ENCODE measurements around the gene FOXJ3.

The FOXJ3 gene

GRCh38 chr1:42335050-42335808 is at the start of gene FOXJ3:
FOXJ3 (minus strand) TSS chr1:42335235; CDS start chr1:42311093, 24,142 bp downstream.
- peak; percentile 90 for DNase-seq

- DNase-seq: no peak
Observed at GRCh38 chr1:42381280-42381673, 46.2 kb upstream of the FOXJ3 start.

- no peak for DNase-seq
Observed at GRCh38 chr1:42380586-42381279, 45.7 kb upstream of the FOXJ3 start, which contains the start of gene RIMKLA. RIMKLA (plus strand) TSS chr1:42380792; CDS start chr1:42380935, 143 bp downstream.

DNA sequence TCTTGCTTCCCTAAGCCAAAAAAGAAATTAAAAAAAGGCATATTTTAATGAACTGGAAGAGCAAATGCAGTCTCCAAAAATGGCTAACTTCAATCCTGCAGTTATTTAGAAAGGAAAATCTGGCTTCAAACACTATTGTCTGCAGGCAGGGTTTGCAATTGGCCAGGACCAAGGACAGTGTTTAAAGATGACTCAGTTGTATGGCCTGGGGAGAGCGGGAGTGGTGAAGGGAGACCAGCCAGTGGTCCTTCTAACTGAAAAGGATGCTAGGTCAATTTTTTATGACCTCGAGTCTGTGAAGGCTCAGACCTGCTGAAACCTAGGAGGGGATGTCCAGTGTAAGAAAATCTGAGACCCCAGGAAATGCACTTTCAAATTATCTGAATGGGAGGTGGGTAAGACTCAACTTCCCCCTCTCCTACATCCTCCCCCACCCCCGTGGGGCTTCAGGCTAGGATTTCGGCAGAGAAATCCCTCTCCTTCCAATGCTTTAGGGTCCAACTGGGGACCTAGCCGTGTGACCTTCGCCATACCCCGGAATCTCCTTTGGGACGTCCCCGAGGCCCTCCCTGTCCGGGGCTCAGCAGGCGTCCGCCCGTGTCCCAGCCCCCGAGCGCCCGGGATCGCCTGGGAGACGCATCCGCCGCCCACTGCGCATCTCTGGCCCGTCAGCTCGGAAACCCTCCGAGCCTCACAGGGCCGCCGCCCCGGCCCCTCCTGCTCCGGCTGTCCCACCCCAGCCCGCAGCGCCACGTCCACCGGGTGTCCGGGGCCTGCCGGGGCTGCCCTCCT is 45.0 kb upstream of the FOXJ3 start:
- no peak for DNase-seq

DNA sequence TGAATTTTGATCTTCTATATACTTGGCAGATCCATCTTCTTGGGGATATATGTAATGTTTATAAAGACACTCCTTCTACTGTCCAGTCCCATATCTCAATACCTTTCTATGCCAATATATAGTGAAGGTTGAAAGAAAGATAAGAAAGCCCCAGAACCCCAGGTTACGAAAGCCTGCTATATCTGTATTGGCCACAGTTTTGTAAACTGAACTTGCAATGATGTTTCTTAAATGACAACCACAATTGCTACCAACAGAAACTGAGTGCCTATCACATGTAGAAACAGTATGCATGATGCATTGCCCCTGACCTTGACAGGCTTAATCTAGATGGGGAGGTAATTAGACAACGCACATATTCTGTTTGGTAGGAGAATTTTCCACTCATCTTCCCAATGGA is 37.8 kb upstream of the FOXJ3 start:
- DNase-seq: no peak

- no peak for DNase-seq
Observed at GRCh38 chr1:42370876-42371549, 36.0 kb upstream of the FOXJ3 start.

DNA sequence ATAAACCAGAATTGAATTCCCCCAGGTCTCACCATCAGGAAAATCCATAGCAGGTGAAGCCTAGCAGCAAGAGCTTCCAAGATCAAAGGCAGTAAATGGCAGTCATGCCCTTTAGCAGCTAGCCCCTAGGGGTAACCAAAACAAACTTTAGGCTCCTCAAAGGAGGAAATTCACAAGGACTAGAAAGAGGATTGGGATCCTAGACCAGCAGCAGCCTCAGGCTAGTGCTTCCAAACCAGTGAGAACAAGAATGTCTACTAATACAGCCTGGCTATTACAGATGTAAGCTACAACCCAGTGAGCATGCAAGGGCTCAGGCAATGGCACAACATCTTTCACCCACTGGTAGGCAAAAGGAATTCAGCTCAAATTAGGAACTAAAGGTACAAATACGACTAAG is 34.4 kb upstream of the FOXJ3 start:
- no peak for DNase-seq

DNA sequence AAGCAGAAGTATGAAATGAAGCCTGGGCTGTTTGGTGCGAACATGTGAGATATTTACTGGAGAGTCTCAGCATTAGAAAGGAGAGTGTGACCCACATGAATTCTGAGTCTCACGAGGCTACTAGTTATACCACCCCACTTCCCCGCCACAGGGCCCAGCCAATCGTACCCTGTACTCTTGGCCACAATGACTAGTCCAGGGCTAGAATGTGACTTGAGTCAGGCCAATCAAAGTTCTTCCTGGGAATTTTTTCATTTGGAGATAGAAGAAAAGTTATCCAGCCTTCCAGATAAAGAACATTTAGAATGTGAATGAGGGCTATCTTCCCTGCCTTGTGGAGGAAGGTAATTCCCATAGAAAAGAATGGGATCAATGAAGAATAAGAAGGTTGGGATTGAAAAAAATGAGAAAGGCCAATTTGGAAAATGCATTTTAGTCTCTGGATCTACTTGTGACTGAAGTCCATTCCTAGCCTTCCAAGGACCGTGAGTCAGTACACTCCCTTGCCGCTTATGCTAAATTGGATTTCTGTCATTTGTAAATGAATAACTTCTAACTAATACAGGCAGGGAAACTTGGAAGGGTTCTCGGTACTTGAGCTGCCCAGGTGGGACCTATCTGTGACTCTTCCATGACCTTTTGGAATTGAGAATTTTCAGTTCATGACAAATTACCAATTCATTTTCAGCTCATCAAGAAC is 33.2 kb upstream of the FOXJ3 start:
- DNase-seq: no peak

DNA sequence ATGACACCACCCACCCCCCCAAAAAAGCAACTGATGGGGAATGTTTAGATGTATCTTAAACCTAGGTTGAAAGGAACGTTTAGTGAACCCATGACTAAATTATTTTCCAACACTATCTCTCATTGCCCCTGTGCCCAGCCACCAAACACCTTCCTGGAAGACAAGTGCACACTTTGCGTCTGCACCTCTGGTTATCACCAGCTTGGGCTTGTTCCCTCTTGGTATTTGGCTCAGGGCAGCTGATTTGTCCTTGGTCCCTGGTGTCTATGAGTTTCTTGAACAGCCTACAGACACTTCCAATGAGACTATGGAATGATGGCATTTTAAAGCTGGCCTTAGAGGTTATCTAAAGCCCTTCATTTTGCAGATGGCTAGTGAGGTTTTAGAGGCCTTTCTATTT is 30.1 kb upstream of the FOXJ3 start:
- DNase-seq: no peak

GRCh38 chr1:42364542-42364941 is 29.5 kb upstream of the FOXJ3 start:
- no peak for DNase-seq

DNA sequence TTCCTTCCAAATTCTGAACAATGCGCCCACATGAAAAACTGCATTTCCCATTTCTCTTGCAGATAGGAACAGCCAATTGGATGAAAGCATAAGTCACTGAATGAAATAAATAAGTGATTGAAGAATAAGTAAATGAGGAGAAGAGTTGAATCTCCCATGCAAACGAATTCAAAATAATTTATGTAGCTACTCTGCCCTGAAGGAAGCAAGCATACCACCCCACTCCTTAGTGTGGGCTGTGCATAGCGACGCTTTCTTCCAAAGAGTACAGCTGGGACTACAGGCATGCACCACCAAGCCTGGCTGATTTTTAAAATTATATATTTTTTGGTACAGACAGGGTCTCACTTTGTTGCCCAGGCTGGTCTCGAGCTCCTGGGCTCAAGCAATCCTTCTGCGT is 29.1 kb upstream of the FOXJ3 start:
- DNase-seq: no peak

GRCh38 chr1:42359466-42359865 is 24.4 kb upstream of the FOXJ3 start:
- DNase-seq: no peak

- no peak for DNase-seq
Observed at GRCh38 chr1:42358791-42359190, 23.8 kb upstream of the FOXJ3 start.

DNA sequence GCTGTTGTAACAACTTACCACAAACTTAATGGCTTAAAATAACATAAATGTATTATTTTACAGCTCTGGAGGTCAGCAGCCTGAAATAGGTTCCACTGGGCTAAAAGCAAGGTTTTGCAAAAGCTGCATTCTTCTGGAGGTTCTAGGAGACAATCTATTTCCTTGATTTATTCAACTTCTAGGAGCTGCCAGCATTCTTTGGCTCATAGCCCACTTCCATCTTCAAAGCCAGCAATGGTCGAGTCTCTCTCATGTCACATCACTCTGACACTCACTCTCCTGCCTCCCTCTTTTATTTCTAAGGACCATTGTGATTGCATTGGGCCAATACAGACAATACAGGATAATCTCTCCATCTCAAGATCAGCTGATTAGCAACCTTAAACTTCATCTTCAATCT is 15.1 kb upstream of the FOXJ3 start:
- DNase-seq: no peak

DNA sequence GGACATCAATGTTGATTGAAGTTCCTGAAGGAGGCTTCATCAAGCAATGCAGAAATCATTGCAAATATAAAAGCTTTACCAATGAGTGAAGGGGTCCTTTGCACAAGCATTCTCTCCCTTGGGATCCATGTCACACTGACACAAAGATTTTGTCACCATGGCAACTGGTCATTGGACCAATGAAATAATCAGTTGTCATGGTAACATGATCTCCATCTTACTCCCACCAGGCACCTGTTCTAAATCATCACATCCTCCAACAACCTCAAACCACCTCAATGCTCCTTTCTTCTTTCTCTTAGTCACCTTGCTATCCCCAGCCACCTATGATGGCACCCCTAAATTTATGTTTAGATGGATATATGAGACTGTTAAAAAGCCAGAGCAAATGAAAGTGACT is 13.5 kb upstream of the FOXJ3 start:
- DNase-seq: no peak

DNA sequence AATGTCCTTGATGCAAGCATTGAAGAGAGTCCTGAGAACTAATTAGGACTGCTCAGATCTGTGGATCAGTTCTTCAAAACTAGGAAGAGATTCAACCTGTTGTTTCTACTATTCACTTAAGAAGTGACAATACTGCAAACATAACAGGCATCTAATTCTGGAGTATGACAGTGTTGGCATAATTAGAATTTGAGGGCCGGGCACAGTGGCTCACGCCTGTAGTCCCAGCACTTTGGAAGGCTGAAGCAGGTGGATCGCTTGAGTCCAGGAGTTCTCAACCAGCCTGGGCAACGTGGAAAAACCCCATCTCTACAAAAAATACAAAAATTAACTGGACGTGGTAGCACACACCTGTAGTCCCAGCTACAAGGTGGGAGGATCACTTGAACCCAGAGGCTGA is 8.0 kb upstream of the FOXJ3 start:
- no peak for DNase-seq

- no peak for DNase-seq
Observed at GRCh38 chr1:42340901-42341300, 5.9 kb upstream of the FOXJ3 start.

DNA sequence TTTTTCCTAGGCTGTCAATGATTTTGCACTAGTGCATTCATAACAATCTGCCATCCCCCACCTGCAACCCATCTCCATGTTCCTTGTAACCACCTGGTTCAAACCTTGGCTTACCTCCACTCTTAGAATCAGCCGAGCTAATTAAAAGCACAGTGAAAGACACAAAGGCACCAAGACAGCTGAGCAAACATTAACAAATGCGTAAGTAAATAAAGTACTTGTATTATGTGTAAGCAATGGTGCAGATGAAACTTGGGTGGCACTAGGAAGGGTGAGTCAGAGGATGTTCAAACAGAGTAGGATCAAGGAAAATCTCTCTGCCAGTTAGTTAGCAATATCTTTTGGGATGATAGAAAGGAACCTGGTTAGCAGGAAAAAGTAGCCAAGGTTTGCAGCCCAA is 5.1 kb upstream of the FOXJ3 start:
- no peak for DNase-seq

DNA sequence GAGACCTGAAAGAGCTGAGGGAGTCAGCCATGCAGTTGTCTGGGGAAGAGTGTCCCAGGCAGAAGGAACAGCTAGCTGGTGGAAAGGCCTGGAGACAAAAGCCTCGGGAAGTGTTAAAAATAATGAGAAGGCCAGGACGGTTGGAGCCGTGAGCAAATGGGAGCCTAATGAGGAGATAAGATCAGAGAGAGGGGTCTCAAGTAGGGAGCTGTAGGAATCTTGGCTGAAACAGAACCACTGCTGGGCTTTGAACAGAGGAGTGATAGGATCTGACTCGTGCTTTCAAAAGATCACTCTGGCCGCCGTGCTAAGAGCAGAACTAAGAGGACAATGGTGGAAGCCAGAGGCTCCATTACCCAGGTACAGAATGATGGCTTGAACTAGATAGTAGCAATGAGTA is 1.9 kb upstream of the FOXJ3 start:
- no peak for DNase-seq

GRCh38 chr1:42335809-42336518 is 929 bp upstream of the FOXJ3 start:
- no peak for DNase-seq

DNA sequence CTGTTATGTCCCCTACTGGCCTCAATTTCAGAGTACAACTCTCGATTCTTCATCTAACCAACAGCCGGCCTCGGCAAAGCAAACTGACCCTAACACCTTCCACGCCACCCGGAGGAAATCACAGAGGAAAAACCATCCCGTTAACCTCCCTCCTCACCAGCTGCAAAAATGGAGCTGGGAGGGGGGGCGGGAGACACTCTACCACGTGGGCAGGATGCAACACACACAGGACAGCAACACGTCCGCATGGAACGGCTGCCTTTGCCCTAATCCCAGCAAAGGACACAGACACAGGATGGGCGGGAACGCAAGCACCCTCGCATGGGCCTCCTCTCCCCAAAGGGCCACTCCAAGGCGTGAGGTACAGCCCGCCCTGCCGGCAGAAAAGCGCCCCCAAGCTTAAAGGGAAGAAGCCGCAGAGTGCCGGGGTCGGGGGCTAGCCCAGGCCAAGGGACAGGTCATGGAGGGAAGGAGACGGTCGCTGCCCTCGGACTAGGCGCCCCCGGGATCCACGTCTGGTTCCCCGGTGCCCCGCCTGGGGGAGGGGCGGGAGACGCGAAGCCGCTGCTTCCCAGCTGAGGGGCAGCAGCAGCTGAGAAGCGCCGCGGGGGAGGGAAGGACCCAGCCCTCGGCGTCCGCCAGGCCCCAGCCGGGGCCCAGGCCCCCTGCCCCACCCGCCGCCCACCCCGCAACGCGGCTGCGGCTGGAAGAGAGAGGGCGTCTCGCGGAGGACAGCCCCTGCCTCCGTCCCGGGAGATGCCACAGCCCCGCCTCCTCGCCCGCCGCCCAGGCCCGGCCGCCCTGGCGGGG is 590 bp downstream of the FOXJ3 start:
- DNase-seq: no peak

All from amniotic stem cell (primary cell).